Hypothalamus (tissue), 51 donors: ENCODE results near the gene SIVA1.

ENCODE experiments used
- DNase-seq, 51 donors: peaks; one replicate each; lab custom pipeline; 2025; lab: John Stamatoyannopoulos, UW

SIVA1 gene

DNA sequence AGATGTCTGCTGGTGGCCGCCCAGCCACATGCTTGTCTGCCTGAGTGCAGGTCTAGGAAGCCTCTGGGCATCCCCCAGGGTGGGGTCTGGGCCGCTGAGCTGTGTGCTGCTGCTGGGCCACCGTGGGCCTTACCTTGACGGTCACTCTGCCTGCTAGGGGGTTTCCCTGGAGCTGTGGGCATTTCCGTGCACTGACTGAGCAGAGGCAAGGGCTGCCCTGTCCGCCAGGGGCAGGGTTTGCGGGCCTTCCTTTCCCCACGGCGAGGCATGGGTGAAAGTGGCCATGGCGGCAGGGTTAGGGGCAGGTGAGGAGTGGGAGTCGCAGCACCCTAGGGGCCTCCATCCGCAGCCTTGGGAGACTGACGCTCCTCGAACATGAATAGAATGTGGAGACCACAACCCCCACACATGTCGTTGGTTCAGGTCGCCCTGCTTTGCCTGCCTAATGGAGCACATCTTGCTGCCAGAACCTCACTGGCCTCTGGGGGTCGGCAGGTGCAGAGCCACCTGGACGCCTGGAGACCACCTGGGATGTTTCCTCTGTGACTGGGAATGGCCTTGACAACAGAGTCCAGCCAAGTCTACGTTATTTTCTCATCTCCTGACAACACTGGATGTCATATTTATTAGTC is 50.4 kb downstream of the SIVA1 start:
- DNase-seq, result no peak

GRCh38 chr14:104803912-104804410 is 51.0 kb downstream of the SIVA1 start:
- no peak for DNase-seq

GRCh38 chr14:104804481-104805325 is 51.8 kb downstream of the SIVA1 start:
- DNase-seq, result no peak

DNA sequence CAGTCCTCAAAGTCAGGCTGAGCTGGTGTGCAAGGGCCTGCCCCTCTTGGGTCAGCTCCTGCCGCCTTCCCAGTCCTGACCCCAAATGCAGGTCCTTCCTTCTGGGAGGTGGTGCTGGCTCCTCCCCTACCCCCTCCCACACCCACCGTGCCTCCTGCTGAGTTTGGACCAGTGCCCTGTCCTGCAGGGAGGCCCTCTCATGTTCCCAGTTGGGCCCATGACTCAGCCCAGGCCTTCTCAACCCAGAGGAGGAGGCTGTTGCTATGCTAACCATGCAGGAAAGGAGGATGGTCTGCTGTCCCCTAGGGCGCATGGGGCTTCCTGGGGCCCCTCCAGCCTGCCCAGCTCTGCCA is 52.4 kb downstream of the SIVA1 start:
- DNase-seq, result peak in 1 of 51 donors; percentile 28

GRCh38 chr14:104805941-104806624 is 53.1 kb downstream of the SIVA1 start:
- DNase-seq, result no peak

- no peak for DNase-seq
Measured at GRCh38 chr14:104806625-104807465, 53.9 kb downstream of the SIVA1 start.

DNA sequence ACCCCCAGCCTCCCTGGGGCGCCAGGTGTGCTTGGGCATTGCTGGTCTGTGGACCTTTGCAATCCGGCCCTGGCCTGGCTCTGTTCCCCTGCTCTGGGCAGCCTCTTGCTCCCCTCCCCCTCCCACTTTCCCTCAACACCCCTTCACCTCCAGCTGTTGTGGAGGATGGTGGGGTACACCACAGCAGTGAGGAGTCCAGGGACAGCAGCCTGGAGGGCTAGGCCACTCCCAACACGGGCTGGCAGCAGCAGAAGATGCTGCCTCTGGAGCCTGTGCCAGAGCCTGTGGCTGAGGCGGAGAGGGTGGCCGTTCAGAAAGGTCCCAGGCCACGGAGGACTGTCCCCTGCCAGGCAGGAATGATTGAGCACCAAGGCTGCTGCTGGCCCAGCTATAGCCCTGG is 55.5 kb downstream of the SIVA1 start:
- no peak for DNase-seq
